ENCODE data around the gene LRRC71. TPM values are rescaled to one million over a fixed set of nuclear protein-coding genes. Genes with fewer than 3 reads are reported as not detected.

Gene LRRC71
- total and polyA plus RNA-seq, 2 of the 8 experiments (the other 6 are each of a cell fraction or from before 2014, with no cell fraction given) = 0.05 TPM; not detected in 1

DNA sequence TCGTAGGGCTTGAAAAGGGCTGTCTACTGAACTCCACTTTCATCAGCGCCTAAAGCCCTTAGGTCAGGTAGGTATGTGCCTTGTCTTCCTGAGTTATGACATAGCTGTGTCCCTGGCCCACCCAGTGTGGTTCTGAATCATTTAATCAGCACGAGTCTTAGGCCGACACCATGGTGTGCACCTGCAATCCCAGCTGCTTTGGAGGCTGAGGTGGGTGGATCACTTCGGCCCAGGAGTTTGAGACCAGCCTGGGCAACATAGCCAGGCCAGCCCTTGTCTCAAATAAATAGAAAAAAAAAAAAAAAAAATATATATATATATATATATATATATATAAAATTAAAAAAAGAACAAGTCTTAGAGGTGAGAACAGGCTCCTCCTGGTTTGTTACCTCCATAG lies 15.8 kb downstream of the LRRC71 start:
- Histone ChIP-seq H4K91ac (replicated peaks; ENCODE audit: insufficient read length, low read length) (no peak overlapping the region), H4K20me1 (replicated peaks in 1 of 2; ENCODE audit: control insufficient read depth in 1 of 2, insufficient read depth in 2 of 2, low read length in 2 of 2) (peaks cover 4% of the 10 kb centered on the region in 2 experiments), H2BK20ac (ENCODE audit: low read length) (no peak overlapping the region), H3K14ac (ENCODE audit: insufficient read length) (no peak overlapping the region), H4K8ac (ENCODE audit: extremely low read depth, insufficient read depth, low read length) (no peak overlapping the region), H3K4ac (replicated peaks; ENCODE audit: insufficient read length, low read depth, low read length) (no peak overlapping the region), H2AK5ac (ENCODE audit: low read depth, low read length) (no peak overlapping the region), H3K4me3 (ENCODE audit: extremely low read depth in 1 of 4, insufficient read depth in 2 of 4, low read depth in 3 of 4, low read length in 4 of 4) (no peak overlapping the region), H3K56ac (replicated peaks; ENCODE audit: insufficient read length, low read depth, low read length) (no peak overlapping the region), H3K4me2 (ENCODE audit: insufficient read depth in 1 of 2, low read depth in 2 of 2, low read length in 2 of 2) (no peak overlapping the region), H3K79me2 (ENCODE audit: control insufficient read depth in 1 of 2, insufficient read depth in 2 of 2, low read length in 2 of 2) (no peaks in the 10 kb centered on the region), H2AFZ (ENCODE audit: low read length) (no peak overlapping the region), H3K18ac (ENCODE audit: extremely low read depth, low read length) (no peak overlapping the region), H3K9me3 (ENCODE audit: insufficient read depth in 2 of 2, low read depth in 1 of 2, low read length in 1 of 2) (no peaks in the 10 kb centered on the region), H2BK5ac (ENCODE audit: low read depth, low read length) (no peak overlapping the region), H3K27me3 (replicated peaks in 1 of 4; ENCODE audit: control insufficient read depth in 3 of 4, extremely low read depth in 1 of 4, insufficient read depth in 3 of 4, low read length in 3 of 4) (no peaks in the 10 kb centered on the region; a peak in 1 of 7 replicates), H2BK15ac (ENCODE audit: low read length) (no peak overlapping the region), H4K5ac (ENCODE audit: insufficient read length, low read depth, low read length) (no peak overlapping the region), H3K27ac (ENCODE audit: low read depth, low read length) (no peak overlapping the region), H2BK120ac (replicated peaks; ENCODE audit: low read depth, low read length) (no peak overlapping the region), H3K4me1 (replicated peaks in 1 of 4; ENCODE audit: control insufficient read depth in 3 of 4, insufficient read depth in 4 of 4, low read length in 3 of 4) (peaks cover 0 to 4% (median 0%) of the 10 kb centered on the region in 4 experiments; a peak in 3 of 7 replicates), H2BK12ac (ENCODE audit: low read depth, low read length) (no peak overlapping the region), H3K23me2 (ENCODE audit: low read depth, low read length) (peaks cover 1% of the 10 kb centered on the region; the same call in 1 of the 2 replicates), H3K79me1 (ENCODE audit: low read depth, low read length) (no peaks in the 10 kb centered on the region), H3K23ac (ENCODE audit: insufficient read length) (no peak overlapping the region), H3K36me3 (ENCODE audit: control insufficient read depth in 2 of 4, insufficient read depth in 4 of 4, low read length in 3 of 4) (peaks cover 11 to 41% (median 13%) of the 10 kb centered on the region in 4 experiments), H3K9ac (replicated peaks in 1 of 4; ENCODE audit: extremely low read depth in 1 of 4, low read depth in 3 of 4, low read length in 3 of 4) (no peak overlapping the region)
- no peak for DNase-seq (ENCODE audit: low read depth in 1 of 2, low spot score in 2 of 2)
- ChIA-PET POLR2A (ENCODE audit: partially characterized antibody) (interaction anchor here (0.9 to 1.1 kb wide), 2 partner anchors 9 to 23 kb away, joined by 3 read pairs; no protein-coding TSS in a partner anchor), CTCF (ENCODE audit: partially characterized antibody) (interaction anchor here (0.7 to 2.6 kb wide), 7 partner anchors 8 to 258 kb away, joined by 3 to 12 read pairs (median 3); no protein-coding TSS in a partner anchor)
- FAIRE-seq = no peak
- 91% methylated on average over 5 of the region's 5 CpGs; no CpG with 5 or more reads in 1 of the 2 experiments for WGBS, 2 experiments (ENCODE audit: extremely low coverage in 1 of 2, insufficient coverage in 1 of 2, insufficient read length in 1 of 2, insufficient replicate concordance in 2 of 2, low coverage in 1 of 2, low lambda C conversion rate in 2 of 2, missing lambda C conversion rate in 1 of 2)
- TF ChIP-seq KDM5A (IDR thresholded peaks at IDR 0.05; ENCODE audit: low read length) (no peak), ZNF274 (IDR thresholded peaks at IDR 0.05; ENCODE audit: borderline replicate concordance, extremely low read depth, low read length) (no peak), POU5F1 (IDR thresholded peaks at IDR 0.05; ENCODE audit: low read depth, low read length) (no peak)
